ENCODE results near the gene TPPP3.

- peak in 3 of 5 experiments; percentile 29 to 35 (median 29) for TF ChIP-seq CTCF (IDR thresholded peaks at IDR 0.05)
- TF ChIP-seq POLR2A (IDR thresholded peaks at IDR 0.05), result no peak
Measured at GRCh38 chr16:67349172-67349571, 44.1 kb downstream of the TPPP3 start.
